Natural killer cell treated with Interleukin-12 subunit alpha and Interleukin-12 subunit beta and Interleukin-15 and Interleukin-18, amount 100 ng/mL, for 72 hours (primary cell): ENCODE measurements around the gene SIX5. TPM values are rescaled to one million over a fixed set of nuclear protein-coding genes. Genes with fewer than 3 reads are reported as not detected.
"Not testable (repeated sequence)": the region's sequence is repeated elsewhere in the genome, so short reads cannot be mapped to it uniquely, and the experiment has no call there.

Source experiments
- ATAC-seq, 2 donors: fragments of 150-1000 bp; cut with Tn5 transposase in 1 of 2; sonication (Bioruptor Pico), chemical (Tn5 transposase) in 1 of 2; 2 replicates each; pipeline ENCODE4 v1.10.0; 2021
- DNase-seq: peaks from one replicate; pipeline ENCODE4 v3.0.0; 2022; ENCODE audit warnings: low spot score
- H3K27ac Mint-ChIP-seq, 2 donors: 1 replicate in 1 of 2; 2 replicates in 1 of 2; pipeline ENCODE4 v1.8.0; 2022; ENCODE audit warnings: mixed read lengths in 2 of 2, mild to moderate bottlenecking in 1 of 2, moderate library complexity in 1 of 2
- H3K27me3 Mint-ChIP-seq, 2 donors: 1 replicate in 1 of 2; 2 replicates in 1 of 2; pipeline ENCODE4 v1.8.0; 2022; ENCODE audit warnings: mixed read lengths in 2 of 2
- H3K36me3 Mint-ChIP-seq: one replicate; pipeline ENCODE4 v1.8.0; 2022; ENCODE audit warnings: mixed read lengths
- H3K4me1 Mint-ChIP-seq, 2 donors: 1 replicate in 1 of 2; 2 replicates in 1 of 2; pipeline ENCODE4 v1.8.0; 2022; ENCODE audit warnings: low read depth in 2 of 2, mixed read lengths in 2 of 2, mild to moderate bottlenecking in 1 of 2
- H3K4me3 Mint-ChIP-seq: one replicate; pipeline ENCODE4 v1.8.0; 2022; ENCODE audit warnings: mixed read lengths
- H3K9me3 Mint-ChIP-seq: 2 replicates; pipeline ENCODE4 v1.8.0; 2022; ENCODE audit warnings: mixed read lengths
- total RNA-seq, 2 donors: library from RNA; stranded (reverse); gene quantifications; one replicate each; pipeline ENCODE4 v1.2.3, GENCODE V29; 2022

The SIX5 gene
- total RNA-seq, 2 donors from 2014 or later, result 3.0 to 3.6 TPM

- Mint-ChIP-seq H3K4me1 (peaks cover 1 to 4% of the 10 kb centered on the region in 2 donors), H3K9me3 (no peaks in the 10 kb centered on the region), H3K4me3 (no peak overlapping the region), H3K36me3 (no peaks in the 10 kb centered on the region), H3K27me3 (peaks cover 10 to 15% of the 10 kb centered on the region in 2 donors), H3K27ac (no peak overlapping the region)
- DNase-seq (no peak), ATAC-seq (no peak)
Measured at GRCh38 chr19:45804140-45804958, 35.3 kb upstream of the SIX5 start.

DNA sequence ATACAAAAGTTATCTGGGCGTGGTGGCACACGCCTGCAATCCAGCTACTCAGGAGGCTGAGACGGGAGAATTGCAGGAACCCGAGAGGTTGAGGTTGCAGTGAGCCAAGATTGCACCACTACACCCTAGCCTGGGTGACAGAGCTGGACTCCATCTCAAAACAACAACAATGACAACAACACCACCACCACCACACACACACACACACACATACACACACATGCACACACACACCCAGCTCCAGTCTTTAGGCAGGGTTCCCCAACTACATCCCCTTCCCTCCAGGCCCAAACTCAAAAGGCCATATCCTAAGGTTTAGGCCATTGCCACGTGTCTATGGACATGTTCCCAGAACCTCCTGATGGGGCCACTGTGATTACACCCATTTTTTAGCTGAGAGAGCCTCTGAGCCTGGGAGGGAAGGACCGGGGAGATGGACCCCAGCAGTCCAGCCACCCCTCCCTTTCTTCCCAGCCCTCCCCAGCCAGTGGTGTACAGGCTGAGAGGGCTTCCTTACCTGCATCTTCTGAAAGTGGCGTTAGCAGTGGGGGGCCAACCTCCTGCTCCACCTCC is 32.6 kb upstream of the SIX5 start:
- no peak for DNase-seq
- peak in 1 of 2 donors; percentile 26 for ATAC-seq
- Mint-ChIP-seq H3K27ac (no peak overlapping the region), H3K4me3 (no peak overlapping the region), H3K27me3 (peaks cover 16 to 22% of the 10 kb centered on the region in 2 donors), H3K36me3 (no peaks in the 10 kb centered on the region), H3K9me3 (no peaks in the 10 kb centered on the region), H3K4me1 (peaks cover 0 to 7% of the 10 kb centered on the region in 2 donors)

- Mint-ChIP-seq H3K27me3 (peaks cover 15 to 17% of the 10 kb centered on the region in 2 donors), H3K27ac (no peak overlapping the region), H3K4me1 (peaks cover 0 to 4% of the 10 kb centered on the region in 2 donors), H3K9me3 (no peaks in the 10 kb centered on the region), H3K4me3 (no peak overlapping the region), H3K36me3 (no peaks in the 10 kb centered on the region)
- DNase-seq, result no peak
- ATAC-seq, result no peak
Measured at GRCh38 chr19:45800070-45800553, 31.1 kb upstream of the SIX5 start.

GRCh38 chr19:45799541-45799940 is 30.5 kb upstream of the SIX5 start:
- not testable (repeated sequence) for ATAC-seq, H3K36me3 Mint-ChIP-seq, H3K27ac Mint-ChIP-seq, H3K4me1 Mint-ChIP-seq, H3K4me3 Mint-ChIP-seq, DNase-seq, H3K9me3 Mint-ChIP-seq
- H3K27me3 Mint-ChIP-seq, result peaks cover 19 to 23% of the 10 kb centered on the region in 2 donors

DNA sequence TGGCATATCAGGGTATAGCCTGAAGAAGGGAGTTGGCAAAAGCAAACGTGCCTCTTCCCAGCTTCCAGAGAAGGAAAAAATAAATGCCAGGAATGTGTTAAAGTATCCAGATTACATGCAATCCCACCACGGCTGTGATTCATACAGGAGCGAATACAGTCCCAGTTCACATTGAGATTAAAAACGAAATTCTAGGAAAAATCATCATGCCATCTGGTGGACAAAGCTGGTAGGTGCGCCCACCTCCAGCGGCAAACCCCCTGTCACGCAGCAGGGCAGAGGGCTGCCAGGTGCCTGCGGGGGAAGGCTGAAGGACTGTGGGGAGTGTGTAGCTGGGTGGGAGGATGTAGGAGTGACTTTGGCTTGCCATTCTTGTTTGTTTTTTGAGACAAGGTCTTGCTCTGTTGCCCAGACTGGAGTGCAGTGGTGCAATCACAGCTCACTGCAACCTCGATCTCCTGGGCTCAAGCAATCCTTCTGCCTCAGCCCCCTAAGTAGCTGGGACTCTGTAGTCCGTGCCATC is 30.0 kb upstream of the SIX5 start:
- Mint-ChIP-seq H3K27me3 (peaks cover 19 to 25% of the 10 kb centered on the region in 2 donors), H3K4me1 (peaks cover under 1 to 5% of the 10 kb centered on the region in 2 donors), H3K9me3 (no peaks in the 10 kb centered on the region), H3K36me3 (no peaks in the 10 kb centered on the region), H3K4me3 (no peak overlapping the region), H3K27ac (no peak overlapping the region)
- DNase-seq (no peak), ATAC-seq (peak; percentile 69 to 70)

GRCh38 chr19:45794627-45795026 is 25.6 kb upstream of the SIX5 start:
- Mint-ChIP-seq H3K36me3 (no peaks in the 10 kb centered on the region), H3K9me3 (no peaks in the 10 kb centered on the region), H3K27ac (no peak overlapping the region), H3K4me1 (peaks cover 33 to 34% of the 10 kb centered on the region in 2 donors), H3K4me3 (peak overlapping the region; percentile 5), H3K27me3 (peaks cover 13 to 16% of the 10 kb centered on the region in 2 donors)
- ATAC-seq (no peak), DNase-seq (no peak)

DNA sequence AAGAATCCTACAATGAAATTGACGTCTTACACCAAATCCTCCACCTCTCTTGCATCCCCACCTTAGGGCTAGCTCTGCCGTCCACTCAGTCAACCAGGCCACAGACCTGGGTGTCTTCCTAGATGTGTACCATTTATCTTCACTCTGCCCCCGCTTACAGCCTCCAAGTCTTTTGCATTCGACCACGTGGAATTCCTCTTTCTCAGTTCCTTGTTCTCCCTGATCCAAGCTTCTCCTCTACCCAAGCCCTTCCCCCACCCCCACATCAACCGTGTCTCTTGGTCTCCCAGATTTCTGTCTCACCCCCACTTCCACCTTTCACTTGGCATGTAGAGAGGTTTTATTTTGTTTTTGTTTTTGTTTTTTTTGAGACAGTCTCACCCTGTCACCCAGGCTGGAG is 24.8 kb upstream of the SIX5 start:
- Mint-ChIP-seq H3K4me3 (peak overlapping the region; percentile 82), H3K27ac (peak overlapping the region in 1 of 2 donors; percentile 75), H3K27me3 (peaks cover 11 to 12% of the 10 kb centered on the region in 2 donors), H3K9me3 (no peaks in the 10 kb centered on the region), H3K36me3 (peaks cover 6% of the 10 kb centered on the region), H3K4me1 (peaks cover 34 to 37% of the 10 kb centered on the region in 2 donors)
- ATAC-seq (no peak), DNase-seq (no peak)

DNA sequence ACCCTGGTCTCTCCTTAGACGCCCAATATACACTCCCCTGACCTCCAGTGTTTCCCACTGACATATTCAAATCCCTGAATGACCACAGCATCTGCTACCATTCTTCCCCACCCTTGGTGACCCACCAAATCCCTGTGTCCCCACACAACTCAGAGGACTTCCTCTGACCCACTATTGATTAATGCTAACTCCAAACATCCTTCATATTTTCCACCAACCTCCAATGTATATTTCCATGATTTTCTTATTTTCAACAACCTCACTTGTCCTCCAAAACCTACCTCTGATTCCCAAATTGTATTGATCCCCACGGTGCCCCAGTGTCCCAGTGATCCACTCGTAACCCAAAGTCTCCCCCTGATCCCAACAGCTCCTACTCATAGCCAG is 24.1 kb upstream of the SIX5 start:
- Mint-ChIP-seq H3K4me1 (peaks cover 35 to 37% of the 10 kb centered on the region in 2 donors), H3K27me3 (peaks cover 9 to 11% of the 10 kb centered on the region in 2 donors), H3K9me3 (no peaks in the 10 kb centered on the region), H3K4me3 (peak overlapping the region; percentile 82), H3K27ac (peak overlapping the region; percentile 65 to 75), H3K36me3 (peaks cover 9% of the 10 kb centered on the region)
- no peak for DNase-seq
- no peak for ATAC-seq

DNA sequence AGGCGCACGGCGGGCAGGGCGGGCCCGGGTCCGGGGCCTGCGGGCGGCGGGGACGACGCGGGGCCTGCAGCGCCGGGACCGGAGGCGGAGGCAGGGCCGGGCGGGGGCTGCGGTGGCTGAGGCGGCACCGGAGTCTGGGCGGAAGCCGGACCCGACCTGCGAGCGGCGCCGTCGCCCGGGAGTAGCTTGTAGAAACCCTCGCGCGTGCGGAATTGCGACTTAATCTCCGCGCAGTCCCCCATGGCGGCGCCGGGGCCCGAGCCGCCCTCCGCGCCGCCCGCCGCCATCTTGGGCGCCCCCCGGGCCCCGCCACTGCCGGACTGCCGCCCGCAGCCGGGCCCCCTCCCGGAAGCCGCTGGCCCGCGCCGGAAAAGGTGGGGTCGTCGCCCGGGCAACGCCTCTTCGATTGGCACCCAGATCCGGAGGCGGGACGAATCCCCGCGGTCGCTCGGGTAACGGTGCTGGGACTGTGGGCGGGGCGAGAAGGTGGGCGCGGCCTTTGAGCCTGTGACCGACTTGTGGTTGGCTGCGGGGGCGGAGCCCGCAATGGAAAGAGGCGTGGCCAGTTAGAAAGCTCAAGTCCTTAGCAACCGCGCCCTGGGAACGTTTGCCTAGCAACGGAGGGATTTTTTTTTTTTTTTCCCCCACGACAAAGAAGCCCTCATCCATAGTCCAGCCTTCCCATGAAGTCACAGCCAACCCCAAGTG is 23.6 kb upstream of the SIX5 start, which contains the start of gene DMWD:
Gene DMWD, minus strand, starts transcription at position 376 of the 708 bp plus-strand sequence. Its CDS starts 89 bp downstream, at position 287.
- Mint-ChIP-seq H3K27ac (peak within 1 kb of the TSS; percentile 65 to 75), H3K4me3 (peak within 1 kb of the TSS; percentile 93), H3K27me3 (peaks cover 8 to 9% of the 10 kb centered on the region in 2 donors), H3K36me3 (peaks cover 9% of the 10 kb centered on the region), H3K9me3 (no peaks in the 10 kb centered on the region), H3K4me1 (peaks cover 37 to 38% of the 10 kb centered on the region in 2 donors)
- peak; percentile 97 to 98 for ATAC-seq
- peak; percentile 100 for DNase-seq

DNA sequence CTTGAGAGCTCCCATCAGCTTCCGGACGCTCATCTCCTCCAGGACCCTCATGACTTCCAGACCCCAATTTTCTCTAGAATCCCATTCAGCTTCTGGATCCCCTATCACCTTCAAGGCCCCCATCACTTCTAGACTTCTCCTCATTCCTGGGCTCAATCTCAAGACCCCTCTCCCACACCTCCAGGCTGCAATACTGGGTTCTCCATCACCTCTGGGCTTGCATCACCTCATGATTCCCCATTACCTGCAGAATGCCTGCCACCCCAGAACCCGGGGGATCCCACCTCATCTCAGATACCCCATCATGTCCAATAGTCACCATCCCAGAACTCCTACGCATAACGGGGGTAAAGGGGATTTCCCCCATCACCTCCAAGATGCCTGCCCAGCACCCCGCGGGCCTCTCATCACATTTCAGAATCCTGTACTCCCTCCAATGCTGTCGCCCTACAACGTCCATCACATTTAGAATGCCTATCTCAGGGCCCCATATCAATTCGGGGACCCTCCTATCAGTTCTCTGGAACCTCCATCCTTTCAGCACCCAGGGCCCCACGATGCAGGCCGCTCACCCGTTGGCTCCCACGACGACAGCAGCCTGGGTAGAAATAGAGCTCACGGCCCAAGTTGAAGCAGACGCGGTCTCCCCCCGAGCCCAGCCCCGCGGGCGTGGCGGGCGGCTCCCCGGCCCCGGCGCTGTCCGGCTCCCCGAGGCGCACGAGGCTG is 22.9 kb upstream of the SIX5 start:
- DNase-seq (no peak), ATAC-seq (no peak)
- Mint-ChIP-seq H3K9me3 (no peaks in the 10 kb centered on the region), H3K4me1 (peaks cover 37 to 38% of the 10 kb centered on the region in 2 donors), H3K27ac (peak overlapping the region; percentile 51 to 54), H3K27me3 (peaks cover 8 to 9% of the 10 kb centered on the region in 2 donors), H3K4me3 (peak overlapping the region; percentile 93), H3K36me3 (peaks cover 9% of the 10 kb centered on the region)

DNA sequence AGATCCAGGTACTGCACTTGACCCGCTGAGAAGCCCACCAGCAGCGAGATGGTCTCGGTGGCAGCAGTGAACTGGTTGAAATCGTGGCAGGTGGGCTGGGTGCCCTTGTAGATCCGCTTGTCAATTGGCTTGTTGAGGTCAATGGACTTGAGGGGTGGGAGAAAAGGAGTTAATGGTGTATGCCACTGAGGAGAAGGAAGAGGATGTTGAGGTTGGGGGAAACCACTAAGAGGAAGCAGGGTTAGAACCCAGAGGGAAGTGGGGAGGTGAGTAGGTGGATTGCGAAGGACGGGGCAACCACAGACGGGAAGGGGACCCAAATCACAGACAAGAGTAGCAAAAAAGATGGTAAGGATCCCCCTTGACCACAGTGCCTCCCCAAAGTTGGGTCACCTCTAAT is 21.9 kb upstream of the SIX5 start:
- H3K27me3 Mint-ChIP-seq, result peaks cover 8 to 9% of the 10 kb centered on the region in 2 donors
- no peak for DNase-seq
- peak overlapping the region; percentile 93 for H3K4me3 Mint-ChIP-seq
- peak in 1 of 2 donors; percentile 49 for ATAC-seq
- peaks cover 9% of the 10 kb centered on the region for H3K36me3 Mint-ChIP-seq
- no peaks in the 10 kb centered on the region for H3K9me3 Mint-ChIP-seq
- H3K4me1 Mint-ChIP-seq, result peaks cover 37 to 40% of the 10 kb centered on the region in 2 donors
- peak overlapping the region; percentile 51 to 54 for H3K27ac Mint-ChIP-seq

DNA sequence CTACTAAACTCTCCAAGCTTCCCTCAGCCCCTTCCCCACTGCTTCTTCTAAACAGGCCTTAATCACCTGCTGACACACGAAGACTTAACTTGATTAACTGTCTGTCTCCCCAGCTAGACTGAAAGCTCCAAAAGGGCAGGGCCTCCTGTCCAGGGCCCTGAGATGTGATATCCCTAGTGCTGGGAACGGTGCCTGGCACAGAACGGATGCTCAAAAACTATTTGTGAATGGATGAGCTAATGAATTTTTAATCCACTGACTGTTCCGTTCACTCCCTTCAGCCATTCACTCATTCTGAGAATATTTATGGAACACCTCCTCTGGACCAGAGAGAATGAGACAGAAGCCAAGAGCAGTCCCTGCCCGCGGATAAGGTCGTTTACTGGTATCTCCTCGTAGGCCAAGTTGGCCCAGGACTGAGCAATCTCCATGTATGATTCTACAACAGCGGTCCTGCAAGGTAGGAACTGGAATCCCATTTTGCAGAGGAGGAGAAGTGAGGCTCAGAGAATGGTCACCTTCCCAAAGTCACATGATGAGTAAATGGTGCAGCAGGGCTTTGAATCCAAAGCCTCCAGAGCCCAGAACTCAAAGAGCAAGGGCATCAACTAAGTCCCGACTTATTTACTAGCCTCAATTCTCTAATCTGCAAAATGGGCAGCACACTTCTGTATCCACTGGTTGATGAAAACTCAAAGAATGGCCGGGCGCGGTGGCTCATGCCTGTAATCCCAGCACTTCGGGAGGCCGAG is 20.2 kb upstream of the SIX5 start:
- no peak overlapping the region for H3K4me3 Mint-ChIP-seq
- ATAC-seq (no peak), DNase-seq (no peak)
- no peaks in the 10 kb centered on the region for H3K9me3 Mint-ChIP-seq
- H3K27me3 Mint-ChIP-seq, result peaks cover 0 to 2% of the 10 kb centered on the region in 2 donors
- H3K27ac Mint-ChIP-seq, result no peak overlapping the region
- H3K36me3 Mint-ChIP-seq, result peaks cover 9% of the 10 kb centered on the region
- H3K4me1 Mint-ChIP-seq, result peaks cover 37 to 40% of the 10 kb centered on the region in 2 donors
